Measurements from ENCODE around the gene ACOXL. TPM values are rescaled to one million over a fixed set of nuclear protein-coding genes. Genes with fewer than 3 reads are reported as not detected.

Gene ACOXL
- total RNA-seq, 1 donor from 2014 or later, result 0.20 TPM

- CTCF ChIA-PET, result no interaction called here
- no peak for TF ChIP-seq CTCF (IDR thresholded peaks at IDR 0.05)
- peaks cover 21% of the 10 kb centered on the region for H3K27me3 Mint-ChIP-seq
- ATAC-seq (ENCODE audit: low read depth) (no peak), DNase-seq (no peak)
- no peaks in the 10 kb centered on the region for H3K9me3 Mint-ChIP-seq
- H3K4me1 Mint-ChIP-seq, result no peaks in the 10 kb centered on the region
- H3K4me3 Mint-ChIP-seq, result no peak overlapping the region
- intact Hi-C loops (cut with micrococcal nuclease), result no loop called here
- POLR2A ChIA-PET, result no interaction called here
- H3K36me3 Mint-ChIP-seq (ENCODE audit: low read depth), result no peaks in the 10 kb centered on the region
- H3K27ac Mint-ChIP-seq, result no peak overlapping the region
Observed at GRCh38 chr2:110725370-110725769, 7.0 kb upstream of the ACOXL start.

- POLR2A ChIA-PET, result no interaction called here
Observed at GRCh38 chr2:110725859-110726258, 6.5 kb upstream of the ACOXL start.

GRCh38 chr2:110726285-110726684 is 6.1 kb upstream of the ACOXL start:
- Mint-ChIP-seq H3K9me3 (no peaks in the 10 kb centered on the region), H3K27ac (no peak overlapping the region), H3K4me3 (no peak overlapping the region), H3K4me1 (peaks cover 4% of the 10 kb centered on the region), H3K36me3 (ENCODE audit: low read depth) (no peaks in the 10 kb centered on the region), H3K27me3 (peaks cover 28% of the 10 kb centered on the region)
- DNase-seq (no peak), ATAC-seq (ENCODE audit: low read depth) (no peak)
- no peak for TF ChIP-seq CTCF (IDR thresholded peaks at IDR 0.05)
- ChIA-PET POLR2A (no interaction called here), CTCF (no interaction called here)
- intact Hi-C loops (cut with micrococcal nuclease), result no loop called here

More at GRCh38 chr2:110725859-110726258, 6.5 kb upstream of the ACOXL start:
- CTCF ChIA-PET, result no interaction called here
- ATAC-seq (ENCODE audit: low read depth) (no peak), DNase-seq (no peak)
- Mint-ChIP-seq H3K27me3 (peaks cover 26% of the 10 kb centered on the region), H3K9me3 (no peaks in the 10 kb centered on the region), H3K4me3 (no peak overlapping the region), H3K4me1 (peaks cover 2% of the 10 kb centered on the region), H3K36me3 (ENCODE audit: low read depth) (no peaks in the 10 kb centered on the region), H3K27ac (no peak overlapping the region)
- no peak for TF ChIP-seq CTCF (IDR thresholded peaks at IDR 0.05)
- intact Hi-C loops (cut with micrococcal nuclease), result no loop called here

- TF ChIP-seq CTCF (IDR thresholded peaks at IDR 0.05), result no peak
- ATAC-seq (ENCODE audit: low read depth), result no peak
- peaks cover 35% of the 10 kb centered on the region for H3K27me3 Mint-ChIP-seq
- intact Hi-C loops (cut with micrococcal nuclease), result no loop called here
- H3K9me3 Mint-ChIP-seq, result no peaks in the 10 kb centered on the region
- no peak for DNase-seq
- ChIA-PET CTCF (no interaction called here), POLR2A (no interaction called here)
- no peaks in the 10 kb centered on the region for H3K36me3 Mint-ChIP-seq (ENCODE audit: low read depth)
- no peak overlapping the region for H3K4me3 Mint-ChIP-seq
- no peak overlapping the region for H3K27ac Mint-ChIP-seq
- peaks cover 9% of the 10 kb centered on the region for H3K4me1 Mint-ChIP-seq
Observed at GRCh38 chr2:110727923-110728322, 4.5 kb upstream of the ACOXL start.

- H3K36me3 Mint-ChIP-seq (ENCODE audit: low read depth), result no peaks in the 10 kb centered on the region
- intact Hi-C loops (cut with micrococcal nuclease), result no loop called here
- H3K4me3 Mint-ChIP-seq, result no peak overlapping the region
- H3K27me3 Mint-ChIP-seq, result peaks cover 38% of the 10 kb centered on the region
- POLR2A ChIA-PET, result no interaction called here
- no peaks in the 10 kb centered on the region for H3K9me3 Mint-ChIP-seq
- H3K27ac Mint-ChIP-seq, result no peak overlapping the region
- CTCF ChIA-PET, result no interaction called here
- H3K4me1 Mint-ChIP-seq, result peaks cover 19% of the 10 kb centered on the region
- DNase-seq (no peak), ATAC-seq (ENCODE audit: low read depth) (no peak)
- TF ChIP-seq CTCF (IDR thresholded peaks at IDR 0.05), result no peak
Observed at GRCh38 chr2:110729106-110729505, 3.3 kb upstream of the ACOXL start.
